Suprapubic skin (tissue), 4 donors: ENCODE data around the gene S100A9. TPM values are rescaled to one million over a fixed set of nuclear protein-coding genes. Genes with fewer than 3 reads are reported as not detected.
"Not testable (repeated sequence)": the region's sequence is repeated elsewhere in the genome, so short reads cannot be mapped to it uniquely, and the experiment has no call there.

ENCODE experiments used
- DNase-seq, 2 donors: peaks; one replicate each; pipeline ENCODE4 v3.0.0-alpha.2; 2019; ENCODE audit warnings: low spot score in 2 of 2
- H3K27ac ChIP-seq: fragments of 200-600 bp; sonication (generic); one replicate; pipeline ENCODE4 v1.5.1; 2019
- H3K27me3 ChIP-seq: fragments of 200-600 bp; sonication (generic); one replicate; pipeline ENCODE4 v1.5.1; 2019
- H3K36me3 ChIP-seq: fragments of 200-600 bp; sonication (generic); one replicate; pipeline ENCODE4 v1.5.1; 2019
- H3K4me1 ChIP-seq: fragments of 200-600 bp; sonication (generic); one replicate; pipeline ENCODE4 v1.5.1; 2019
- H3K4me3 ChIP-seq: fragments of 200-600 bp; sonication (generic); one replicate; pipeline ENCODE4 v1.5.1; 2019; ENCODE audit warnings: mild to moderate bottlenecking
- H3K9me3 ChIP-seq: fragments of 200-600 bp; sonication (generic); one replicate; pipeline ENCODE4 v1.5.1; 2019
- CTCF ChIP-seq, 2 donors: fragments of 200-600 bp in 1 of 2; fragments of 450-650 bp in 1 of 2; sonication (generic) in 1 of 2; IDR thresholded peaks; one replicate each; pipeline ENCODE4 v1.5.1; 2016 to 2019; ENCODE audit warnings: antibody characterized with exemption in 2 of 2, mild to moderate bottlenecking in 1 of 2, moderate library complexity in 1 of 2
- EP300 ChIP-seq: sonication (generic); formaldehyde crosslinking; IDR thresholded peaks from one replicate; pipeline ENCODE4 v1.6.1; 2017; ENCODE audit warnings: antibody characterized with exemption
- WGBS: methylation state at CpG from one replicate; pipeline ENCODE4 v1.1.5; 2018; 5-methylcytosine and 5-hydroxymethylcytosine counted together
- total RNA-seq, 4 donors: library from RNA; depleted of rRNA; stranded (reverse); fragments of >200 nt; gene quantifications; one replicate each; pipeline ENCODE4 v1.1.0, GENCODE V29; 2016

Gene S100A9
- total RNA-seq, 4 donors from 2014 or later: 11.0 to 95.4 (median 51.1) TPM

GRCh38 chr1:153404768-153405167 is 47.1 kb downstream of the S100A9 start:
- Histone ChIP-seq H3K4me3 (no peak overlapping the region), H3K27me3 (peaks cover 16% of the 10 kb centered on the region), H3K27ac (no peak overlapping the region), H3K36me3 (no peaks in the 10 kb centered on the region), H3K4me1 (no peaks in the 10 kb centered on the region), H3K9me3 (no peaks in the 10 kb centered on the region)
- no peak for DNase-seq
- TF ChIP-seq CTCF (IDR thresholded peaks at IDR 0.05) (peak; percentile 5 to 57), EP300 (no peak)
- WGBS: 43% methylated on average over 12 of the region's 15 CpGs

GRCh38 chr1:153405825-153406599 is 48.4 kb downstream of the S100A9 start:
- not testable (repeated sequence) for H3K4me3 ChIP-seq, H3K27ac ChIP-seq, H3K9me3 ChIP-seq, DNase-seq, H3K4me1 ChIP-seq, H3K36me3 ChIP-seq
- H3K27me3 ChIP-seq: peaks cover 16% of the 10 kb centered on the region
- WGBS: 85% methylated on average over 4 of the region's 6 CpGs

- H3K27me3 ChIP-seq: peaks cover 16% of the 10 kb centered on the region
- not testable (repeated sequence) for DNase-seq, H3K4me3 ChIP-seq, H3K9me3 ChIP-seq, H3K27ac ChIP-seq, H3K36me3 ChIP-seq, H3K4me1 ChIP-seq
- WGBS: 62% methylated on average over 4 of the region's 11 CpGs
Observed at GRCh38 chr1:153407274-153407673, 49.6 kb downstream of the S100A9 start.

Other genes starting within 250 kb of the S100A9 start
- gene SPRR2F, start 244.3 kb upstream of the S100A9 start, total RNA-seq: 1 to 10 TPM in 1 of 4 donors, not detected in 3; 4.2 TPM
- 10 to 100 TPM in 3 of 4 donors, 1 to 10 TPM in 1; 6.8 to 56.6 (median 13.3) TPM for gene SPRR2G, start 207.0 kb upstream of the S100A9 start, total RNA-seq
- gene LELP1, start 154.4 kb upstream of the S100A9 start, total RNA-seq: not detected
- gene PRR9, start 140.3 kb upstream of the S100A9 start, total RNA-seq: 100 to 1,000 TPM in 1 of 4 donors, 10 to 100 TPM in 2, not detected in 1; 21.2 to 127 (median 34.6) TPM
- 100 to 1,000 TPM in 3 of 4 donors, 10 to 100 TPM in 1; 14.9 to 257 (median 228) TPM for gene LORICRIN, start 98.2 kb upstream of the S100A9 start, total RNA-seq
- gene PGLYRP3, start 44.9 kb upstream of the S100A9 start, total RNA-seq: 10 to 100 TPM; 34.2 to 72.1 (median 55.3) TPM
- gene PGLYRP4, start 9.0 kb upstream of the S100A9 start, total RNA-seq: 10 to 100 TPM; 13.0 to 35.0 (median 21.2) TPM
- gene S100A12, start 17.8 kb downstream of the S100A9 start, total RNA-seq: not detected
- gene S100A8, start 33.2 kb downstream of the S100A9 start, total RNA-seq: 10 to 100 TPM in 3 of 4 donors, 1 to 10 TPM in 1; 5.7 to 38.4 (median 19.5) TPM
- gene S100A7A, start 58.7 kb downstream of the S100A9 start, total RNA-seq: under 1 TPM in 1 of 4 donors, not detected in 3; 0.10 TPM
- gene S100A7, start 102.8 kb downstream of the S100A9 start, total RNA-seq: 100 to 1,000 TPM in 1 of 4 donors, 10 to 100 TPM in 2, 1 to 10 TPM in 1; 5.1 to 107 (median 20.2) TPM
- 100 to 1,000 TPM; 135 to 264 (median 241) TPM for gene S100A6, start 178.1 kb downstream of the S100A9 start, total RNA-seq
- gene S100A5, start 183.1 kb downstream of the S100A9 start, total RNA-seq: not detected
- gene S100A4, start 188.0 kb downstream of the S100A9 start, total RNA-seq: 100 to 1,000 TPM in 3 of 4 donors, 10 to 100 TPM in 1; 89.3 to 229 (median 175) TPM
- 100 to 1,000 TPM in 1 of 4 donors, 10 to 100 TPM in 2, not detected in 1; 42.6 to 342 (median 88.0) TPM for gene S100A3, start 191.4 kb downstream of the S100A9 start, total RNA-seq
- 100 to 1,000 TPM; 127 to 519 (median 267) TPM for gene S100A2, start 208.0 kb downstream of the S100A9 start, total RNA-seq